Common myeloid progenitor, CD34-positive (primary cell): ENCODE data around the gene PDK3.

ENCODE experiments used
- CTCF ChIA-PET: fragments of 350-600 bp; sonication (Branson Sonifier 250); formaldehyde crosslinking; loops from one replicate; lab custom pipeline; 2021; ENCODE audit warnings: antibody characterized with exemption; lab: Charles Lee
- POLR2A ChIA-PET: fragments of 350-600 bp; sonication (Branson Sonifier 250); formaldehyde crosslinking; loops from one replicate; lab custom pipeline; 2021; ENCODE audit warnings: antibody characterized with exemption; lab: Charles Lee
- DNase-seq, 3 donors: peaks; one replicate each; pipeline versions ENCODE4 v3.0.0 to v3.0.0-alpha.2; 2013
- H3K27ac ChIP-seq, 2 experiments: 1 replicate in 1 of 2; 2 replicates in 1 of 2; pipeline ENCODE4 v1.7.0; 2013; ENCODE audit warnings: inconsistent platforms in 2 of 2, low read length in 2 of 2, mild to moderate bottlenecking in 2 of 2, low read depth in 1 of 2, moderate library complexity in 1 of 2; ENCODE audit not compliant: severe bottlenecking in 2 of 2, insufficient read depth in 1 of 2, poor library complexity in 1 of 2
- H3K27me3 ChIP-seq, 5 experiments: replicated peaks in 2 of 5; 1 replicate in 3 of 5; 2 replicates in 2 of 5; pipeline versions ENCODE4 v1.6.1 to v1.7.0; 2013; ENCODE audit warnings: low read length in 4 of 5, mild to moderate bottlenecking in 2 of 5, moderate library complexity in 2 of 5, inconsistent platforms in 1 of 5; ENCODE audit not compliant: insufficient read depth in 5 of 5, control insufficient read depth in 4 of 5
- H3K36me3 ChIP-seq, 4 experiments: 1 replicate in 2 of 4; 2 replicates in 2 of 4; pipeline versions ENCODE4 v1.6.1 to v1.7.0; 2013; ENCODE audit warnings: low read length in 3 of 4, control low read depth in 1 of 4, mild to moderate bottlenecking in 1 of 4; ENCODE audit not compliant: control insufficient read depth in 4 of 4, insufficient read depth in 4 of 4
- H3K4me1 ChIP-seq, 4 experiments: 1 replicate in 3 of 4; 2 replicates in 1 of 4; pipeline versions ENCODE4 v1.6.1 to v1.7.1; 2013; ENCODE audit warnings: low read length in 3 of 4, mild to moderate bottlenecking in 3 of 4, control low read depth in 1 of 4, inconsistent platforms in 1 of 4, moderate library complexity in 1 of 4; ENCODE audit not compliant: control insufficient read depth in 4 of 4, insufficient read depth in 4 of 4; ENCODE audit errors: control extremely low read depth in 1 of 4
- H3K4me3 ChIP-seq, 7 experiments: 1 replicate in 4 of 7; 2 replicates in 3 of 7; pipeline versions ENCODE4 v1.5.1 to v1.7.0; 2013; ENCODE audit warnings: mild to moderate bottlenecking in 7 of 7, low read length in 6 of 7, moderate library complexity in 6 of 7, inconsistent platforms in 2 of 7, low read depth in 2 of 7, control low read depth in 1 of 7; ENCODE audit not compliant: insufficient read depth in 4 of 7, control insufficient read depth in 1 of 7; ENCODE audit errors: extremely low read depth in 1 of 7
- H3K9me3 ChIP-seq, 5 experiments: 1 replicate in 4 of 5; 2 replicates in 1 of 5; pipeline versions ENCODE4 v1.6.1 to v1.7.1; 2013; ENCODE audit warnings: low read length in 4 of 5, mild to moderate bottlenecking in 2 of 5, inconsistent platforms in 1 of 5, low read depth in 1 of 5, moderate library complexity in 1 of 5; ENCODE audit not compliant: control insufficient read depth in 4 of 5, insufficient read depth in 2 of 5; ENCODE audit errors: control extremely low read depth in 1 of 5
- WGBS: methylation state at CpG from one replicate; pipeline ENCODE4 v1.1.5; 2013; ENCODE audit not compliant: insufficient coverage; 5-methylcytosine and 5-hydroxymethylcytosine counted together

PDK3 gene

GRCh38 chrX:24561121-24561520 lies 96.0 kb downstream of the PDK3 start:
- DNase-seq: no peak
- Histone ChIP-seq H3K9me3 (no peaks in the 10 kb centered on the region), H3K36me3 (peaks cover 0 to 5% (median 2%) of the 10 kb centered on the region in 4 experiments), H3K27ac (no peak overlapping the region), H3K4me3 (no peak overlapping the region), H3K27me3 (no peaks in the 10 kb centered on the region), H3K4me1 (no peaks in the 10 kb centered on the region)
- ChIA-PET CTCF (no interaction called here), POLR2A (no interaction called here)
- WGBS: 80% methylated on average over 1 of the region's 5 CpGs

DNA sequence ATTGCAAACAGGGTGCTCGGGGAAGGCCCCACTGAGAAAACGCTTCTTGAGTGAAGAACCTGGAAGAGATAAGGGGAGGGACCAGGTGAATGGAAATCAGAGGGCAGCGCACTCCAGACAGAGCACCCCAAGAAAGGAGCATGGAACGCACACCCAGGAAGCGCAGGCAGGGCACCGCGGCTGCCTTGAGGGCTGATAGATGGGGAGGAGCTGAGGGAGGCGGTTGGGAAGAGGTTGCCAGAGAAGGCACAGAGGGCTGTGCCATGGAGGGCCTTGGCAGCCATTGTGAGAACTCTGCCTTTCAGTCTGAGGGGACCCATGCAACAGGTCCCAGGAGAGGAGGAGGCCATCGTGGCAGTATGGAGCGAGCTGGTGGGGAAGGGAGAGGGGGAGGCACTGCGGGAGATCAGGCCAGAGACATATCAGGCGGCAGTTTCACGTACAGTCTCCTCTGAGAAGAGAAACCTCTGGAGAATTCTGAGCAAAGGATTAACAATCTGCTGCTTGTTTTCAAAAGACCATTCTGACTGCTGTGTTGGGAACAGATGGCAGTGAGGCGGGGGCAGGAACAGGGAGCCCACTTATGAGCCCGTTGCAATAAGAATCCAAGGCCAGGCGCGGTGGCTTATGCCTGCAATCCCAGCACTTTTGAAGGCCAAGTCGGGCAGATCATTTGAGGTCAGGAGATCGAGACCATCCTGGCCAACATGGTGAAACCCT lies 98.4 kb downstream of the PDK3 start:
- DNase-seq: no peak
- ChIA-PET CTCF (no interaction called here), POLR2A (no interaction called here)
- WGBS: 88% methylated on average over 17 of the region's 19 CpGs
- Histone ChIP-seq H3K4me1 (no peaks in the 10 kb centered on the region), H3K36me3 (peaks cover 0 to 5% (median 2%) of the 10 kb centered on the region in 4 experiments), H3K27ac (no peak overlapping the region), H3K4me3 (no peak overlapping the region), H3K27me3 (peaks cover 0 to 3% (median 0%) of the 10 kb centered on the region in 5 experiments), H3K9me3 (no peaks in the 10 kb centered on the region)

- CTCF ChIA-PET: no interaction called here
- POLR2A ChIA-PET: no interaction called here
- Histone ChIP-seq H3K4me1 (no peaks in the 10 kb centered on the region), H3K27me3 (peaks cover 0 to 3% (median 0%) of the 10 kb centered on the region in 5 experiments), H3K9me3 (no peaks in the 10 kb centered on the region), H3K4me3 (no peak overlapping the region), H3K36me3 (peaks cover 0 to 9% (median 2%) of the 10 kb centered on the region in 4 experiments), H3K27ac (no peak overlapping the region)
- no peak for DNase-seq
- 69% methylated on average over 2 of the region's 3 CpGs for WGBS
These were observed 101.2 kb downstream of the PDK3 start for GRCh38 chrX:24566240-24566639.

GRCh38 chrX:24567169-24567568 lies 102.1 kb downstream of the PDK3 start:
- CTCF ChIA-PET: no interaction called here
- H3K9me3 ChIP-seq: no peaks in the 10 kb centered on the region
- H3K27me3 ChIP-seq: peaks cover 0 to 3% (median 0%) of the 10 kb centered on the region in 5 experiments
- H3K4me1 ChIP-seq: no peaks in the 10 kb centered on the region
- POLR2A ChIA-PET: no interaction called here
- no peak for DNase-seq
- 82% methylated on average over 3 of the region's 4 CpGs for WGBS
- no peak overlapping the region for H3K27ac ChIP-seq
- H3K36me3 ChIP-seq: peaks cover 0 to 5% (median 2%) of the 10 kb centered on the region in 4 experiments
- no peak overlapping the region for H3K4me3 ChIP-seq

- no peaks in the 10 kb centered on the region for H3K4me1 ChIP-seq
- H3K27me3 ChIP-seq: no peaks in the 10 kb centered on the region
- H3K36me3 ChIP-seq: peaks cover 0 to 12% (median 3%) of the 10 kb centered on the region in 4 experiments
- no peaks in the 10 kb centered on the region for H3K9me3 ChIP-seq
- no peak overlapping the region for H3K4me3 ChIP-seq
- ChIA-PET POLR2A (no interaction called here), CTCF (no interaction called here)
- 85% methylated on average over 4 of the region's 4 CpGs for WGBS
- DNase-seq: no peak
- no peak overlapping the region for H3K27ac ChIP-seq
These were observed 109.7 kb downstream of the PDK3 start for GRCh38 chrX:24574743-24575142.

DNA sequence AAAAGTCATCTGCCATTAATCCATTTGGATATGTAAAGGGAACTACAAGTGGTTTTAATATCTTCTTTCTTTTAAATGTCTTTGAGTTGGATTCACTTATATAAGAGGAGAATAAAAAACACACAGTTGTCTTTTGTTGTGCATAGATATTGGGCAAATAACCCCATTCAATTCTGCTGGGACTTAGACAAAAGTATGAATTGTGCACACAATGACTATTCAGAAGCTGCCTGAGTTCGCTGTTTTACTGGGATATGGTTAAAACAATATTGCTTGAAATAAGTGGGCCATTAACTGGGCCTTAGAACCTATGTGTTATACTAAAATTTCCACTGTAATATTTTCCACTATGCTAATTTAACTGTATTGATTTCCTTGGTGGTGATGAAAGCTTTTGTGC lies 110.4 kb downstream of the PDK3 start:
- ChIA-PET CTCF (no interaction called here), POLR2A (no interaction called here)
- no peak overlapping the region for H3K4me3 ChIP-seq
- WGBS: no CpG with 5 or more reads among the region's 1 CpG
- no peak for DNase-seq
- no peaks in the 10 kb centered on the region for H3K27me3 ChIP-seq
- no peak overlapping the region for H3K27ac ChIP-seq
- peaks cover 0 to 12% (median 3%) of the 10 kb centered on the region in 4 experiments for H3K36me3 ChIP-seq
- no peaks in the 10 kb centered on the region for H3K9me3 ChIP-seq
- no peaks in the 10 kb centered on the region for H3K4me1 ChIP-seq

GRCh38 chrX:24577091-24577490 lies 112.0 kb downstream of the PDK3 start:
- 85% methylated on average over 8 of the region's 9 CpGs for WGBS
- peaks cover 0 to 10% (median 3%) of the 10 kb centered on the region in 4 experiments for H3K36me3 ChIP-seq
- DNase-seq: no peak
- no peaks in the 10 kb centered on the region for H3K27me3 ChIP-seq
- POLR2A ChIA-PET: no interaction called here
- H3K4me3 ChIP-seq: no peak overlapping the region
- H3K4me1 ChIP-seq: no peaks in the 10 kb centered on the region
- CTCF ChIA-PET: interaction anchor here (1.5 kb wide), 1 partner anchor 23 kb away, joined by 3 read pairs; no protein-coding TSS in a partner anchor
- H3K9me3 ChIP-seq: no peaks in the 10 kb centered on the region
- H3K27ac ChIP-seq: no peak overlapping the region
